Adrenal gland (tissue), 12 donors: ENCODE data around the gene TENM4. TPM values are rescaled to one million over a fixed set of nuclear protein-coding genes. Genes with fewer than 3 reads are reported as not detected.

Source experiments
- DNase-seq, 7 donors: peaks; one replicate each; pipeline ENCODE4 v3.0.0-alpha.2; 2019 to 2020
- H3K27ac ChIP-seq, 5 donors: fragments of 200-600 bp; sonication (generic) in 4 of 5; 1 replicate in 3 of 5; 2 replicates in 2 of 5; pipeline versions ENCODE4 v1.5.1 to v1.8.0; 2016 to 2020; ENCODE audit warnings: mild to moderate bottlenecking in 1 of 5
- H3K27me3 ChIP-seq: fragments of 200-600 bp; 2 replicates; pipeline ENCODE4 v1.8.0; 2021
- H3K36me3 ChIP-seq, 2 donors: fragments of 200-600 bp; replicated peaks in 1 of 2; 1 replicate in 1 of 2; 2 replicates in 1 of 2; pipeline versions ENCODE4 v1.5.1 to v1.8.0; 2018 to 2022
- H3K4me1 ChIP-seq, 2 donors: fragments of 200-600 bp; replicated peaks in 1 of 2; 1 replicate in 1 of 2; 2 replicates in 1 of 2; pipeline versions ENCODE4 v1.5.1 to v1.8.0; 2018 to 2021
- H3K4me3 ChIP-seq, 4 donors: fragments of 200-600 bp; sonication (generic) in 3 of 4; one replicate each; pipeline ENCODE4 v1.5.1; 2016 to 2018
- H3K9me3 ChIP-seq, 3 donors: fragments of 200-600 bp; sonication (generic) in 1 of 3; replicated peaks in 1 of 3; 1 replicate in 2 of 3; 2 replicates in 1 of 3; pipeline versions ENCODE4 v1.5.1 to v1.8.0; 2016 to 2021
- POLR2A ChIP-seq, 2 donors: fragments of 450-650 bp; IDR thresholded peaks; one replicate each; pipeline ENCODE4 v1.6.1; 2017; ENCODE audit warnings: antibody characterized with exemption in 2 of 2, mild to moderate bottlenecking in 2 of 2, moderate library complexity in 1 of 2
- WGBS, 4 donors: extraction: QIAGEN DNeasy Blood & Tissue Kit in 2 of 4; methylation state at CpG; one replicate each; pipeline versions ENCODE4 v1.1.5 to v1.1.7; 2013 to 2017; 5-methylcytosine and 5-hydroxymethylcytosine counted together
- intact Hi-C, 2 donors: fragments of 100-400 bp; cut with DNase I; formaldehyde crosslinking; loops; one replicate each; pipeline versions ENCODE4 v1.14.1 to v1.15.0; 2022 to 2023
- polyA plus RNA-seq, 3 donors: library from polyadenylated mRNA; stranded (reverse); fragments of 200-250 nt in 2 of 3; fragments of 350-450 nt in 1 of 3; fragmentation: Illumina TruSeq in 1 of 3; extraction: RNeasy Lipid Tissue Mini Kit (QIAGEN cat#74804) in 1 of 3; gene quantifications; one replicate each; pipeline ENCODE4 v1.2.3, GENCODE V29; 2013 to 2014
- total RNA-seq, 9 donors: library from RNA; depleted of rRNA in 4 of 9; stranded (reverse); fragments of >200 nt in 4 of 9; fragments of 120-200 nt in 1 of 9; fragmentation: NEBNext Ultra II Directional in 1 of 9; extraction: Animal tissue kit (Norgen Biotek cat#: 25700) in 1 of 9; gene quantifications; one replicate each; pipeline versions ENCODE4 v1.1.0 to v1.2.4, GENCODE V29; 2013 to 2023
- TF ChIP-seq, protein P1 (sequence below), 6 experiments: fragments of 450-650 bp in 4 of 6; fragments of 200-600 bp in 2 of 6; sonication (generic) in 1 of 6; IDR thresholded peaks; 1 replicate in 5 of 6; 2 replicates in 1 of 6; pipeline versions ENCODE4 v1.5.1 to v1.8.0; 2016 to 2021; ENCODE audit warnings: antibody characterized with exemption in 6 of 6, mild to moderate bottlenecking in 2 of 6, moderate library complexity in 1 of 6
- donor health status: healthy with polysubstance abuse.
- donor health status: Bipolar disorder and iron deficiency.
- donor health status: DM: yes; HTN: yes; CAD: no.
- donor health status: DM: no; HTN: no; CAD: no.
- donor health status: DM: no; HTN: no; CAD: no.
- donor health status: DM: yes; HTN: yes; CAD: no.

Gene TENM4
- total and polyA plus RNA-seq, 12 donors = 0.74 to 24.9 (median 6.7) TPM

- H3K27ac ChIP-seq = no peak overlapping the region
- no peaks in the 10 kb centered on the region for H3K36me3 ChIP-seq
- no peak overlapping the region for H3K4me3 ChIP-seq
- WGBS, 4 donors = 84 to 92% (median 89%) methylated on average over 5 of the region's 5 CpGs
- TF ChIP-seq POLR2A (IDR thresholded peaks at IDR 0.05) = no peak
- TF ChIP-seq, protein P1, sequence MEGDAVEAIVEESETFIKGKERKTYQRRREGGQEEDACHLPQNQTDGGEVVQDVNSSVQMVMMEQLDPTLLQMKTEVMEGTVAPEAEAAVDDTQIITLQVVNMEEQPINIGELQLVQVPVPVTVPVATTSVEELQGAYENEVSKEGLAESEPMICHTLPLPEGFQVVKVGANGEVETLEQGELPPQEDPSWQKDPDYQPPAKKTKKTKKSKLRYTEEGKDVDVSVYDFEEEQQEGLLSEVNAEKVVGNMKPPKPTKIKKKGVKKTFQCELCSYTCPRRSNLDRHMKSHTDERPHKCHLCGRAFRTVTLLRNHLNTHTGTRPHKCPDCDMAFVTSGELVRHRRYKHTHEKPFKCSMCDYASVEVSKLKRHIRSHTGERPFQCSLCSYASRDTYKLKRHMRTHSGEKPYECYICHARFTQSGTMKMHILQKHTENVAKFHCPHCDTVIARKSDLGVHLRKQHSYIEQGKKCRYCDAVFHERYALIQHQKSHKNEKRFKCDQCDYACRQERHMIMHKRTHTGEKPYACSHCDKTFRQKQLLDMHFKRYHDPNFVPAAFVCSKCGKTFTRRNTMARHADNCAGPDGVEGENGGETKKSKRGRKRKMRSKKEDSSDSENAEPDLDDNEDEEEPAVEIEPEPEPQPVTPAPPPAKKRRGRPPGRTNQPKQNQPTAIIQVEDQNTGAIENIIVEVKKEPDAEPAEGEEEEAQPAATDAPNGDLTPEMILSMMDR (IDR thresholded peaks at IDR 0.05) = no peak
- no peak for DNase-seq
- no peaks in the 10 kb centered on the region for H3K4me1 ChIP-seq
- intact Hi-C loops = no loop called here
- no peaks in the 10 kb centered on the region for H3K9me3 ChIP-seq
- H3K27me3 ChIP-seq = no peaks in the 10 kb centered on the region
Measured at GRCh38 chr11:79022265-79022664, 418.6 kb downstream of the TENM4 start.

DNA sequence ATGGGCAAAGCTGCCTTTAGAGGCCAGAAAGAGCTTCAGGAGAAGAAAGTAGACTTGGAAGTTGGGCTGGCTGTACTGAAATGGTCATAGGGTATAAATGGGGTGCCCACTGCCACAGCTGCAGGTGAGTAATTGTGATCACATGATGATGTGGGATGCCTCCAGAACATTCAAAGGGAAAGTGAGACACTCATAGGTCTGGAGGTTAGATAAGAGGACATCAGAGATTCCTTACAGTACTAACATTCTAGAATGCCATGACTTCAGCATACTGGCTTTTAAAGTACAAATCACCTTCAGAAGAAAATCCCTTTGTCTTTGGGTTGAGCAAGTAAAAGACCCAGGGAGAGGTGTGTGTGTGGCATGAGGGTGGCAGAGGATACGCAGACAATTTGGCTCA lies 419.2 kb downstream of the TENM4 start:
- no peaks in the 10 kb centered on the region for H3K27me3 ChIP-seq
- TF ChIP-seq, protein P1 (IDR thresholded peaks at IDR 0.05) = no peak
- TF ChIP-seq POLR2A (IDR thresholded peaks at IDR 0.05) = no peak
- 94 to 98% (median 96%) methylated on average over 1 of the region's 1 CpG for WGBS, 4 donors
- intact Hi-C loops = no loop called here
- no peaks in the 10 kb centered on the region for H3K4me1 ChIP-seq
- DNase-seq = no peak
- H3K9me3 ChIP-seq = no peaks in the 10 kb centered on the region
- no peaks in the 10 kb centered on the region for H3K36me3 ChIP-seq
- no peak overlapping the region for H3K4me3 ChIP-seq
- H3K27ac ChIP-seq = no peak overlapping the region

- H3K4me1 ChIP-seq = no peaks in the 10 kb centered on the region
- H3K9me3 ChIP-seq = no peaks in the 10 kb centered on the region
- H3K36me3 ChIP-seq = no peaks in the 10 kb centered on the region
- intact Hi-C loops = no loop called here
- H3K27me3 ChIP-seq = no peaks in the 10 kb centered on the region
- WGBS, 4 donors = 89 to 94% (median 92%) methylated on average over 4 of the region's 4 CpGs
- DNase-seq = no peak
- H3K4me3 ChIP-seq = no peak overlapping the region
- H3K27ac ChIP-seq = no peak overlapping the region
- TF ChIP-seq POLR2A (IDR thresholded peaks at IDR 0.05) = no peak
- TF ChIP-seq, protein P1 (IDR thresholded peaks at IDR 0.05) = no peak
Measured at GRCh38 chr11:79019975-79020374, 420.9 kb downstream of the TENM4 start.

- H3K4me3 ChIP-seq = no peak overlapping the region
- no peaks in the 10 kb centered on the region for H3K27me3 ChIP-seq
- no peak for DNase-seq
- H3K27ac ChIP-seq = no peak overlapping the region
- no peaks in the 10 kb centered on the region for H3K4me1 ChIP-seq
- intact Hi-C loops = no loop called here
- no peaks in the 10 kb centered on the region for H3K36me3 ChIP-seq
- TF ChIP-seq, protein P1 (IDR thresholded peaks at IDR 0.05) = no peak
- no peak for TF ChIP-seq POLR2A (IDR thresholded peaks at IDR 0.05)
- H3K9me3 ChIP-seq = no peaks in the 10 kb centered on the region
Measured at GRCh38 chr11:79019277-79019676, 421.6 kb downstream of the TENM4 start.
